Measurements from ENCODE around the gene DISP3. TPM values are rescaled to one million over a fixed set of nuclear protein-coding genes. Genes with fewer than 3 reads are reported as not detected.

The DISP3 gene
- total and polyA plus RNA-seq, 2 of the 4 experiments (the other 2 are of a cell fraction) = 0.05 TPM; not detected in 1

DNA sequence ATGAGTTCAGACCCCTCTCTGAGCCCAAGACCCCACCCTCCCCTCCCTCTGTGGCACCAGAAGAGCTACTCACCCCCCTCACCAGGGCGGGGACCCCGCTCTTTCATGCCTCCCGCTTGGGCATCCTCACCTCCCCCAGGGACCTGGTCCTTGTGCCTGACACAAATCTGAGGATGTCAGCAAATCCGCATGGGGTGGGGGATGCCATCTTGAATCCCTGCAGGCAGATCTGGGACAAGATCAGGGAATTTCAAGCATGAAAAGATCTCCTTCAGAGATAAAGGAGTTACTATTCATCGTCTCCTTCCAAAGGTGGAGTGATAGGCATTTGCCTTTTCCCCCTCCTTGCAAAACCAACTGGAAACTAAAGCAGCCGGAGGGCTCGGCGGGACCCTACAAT lies 81.1 kb downstream of the DISP3 start:
- CTCF ChIA-PET = no interaction called here

More for the DNA sequence above, 81.1 kb downstream of the DISP3 start:
- no TSS peak for BruUV-seq (replicated peaks)
- intact Hi-C loops (cut with micrococcal nuclease) = no loop called here
- Histone ChIP-seq H3K9ac (ENCODE audit: low read depth, low read length) (no peak overlapping the region), H3K36me3 (ENCODE audit: control insufficient read depth, insufficient read depth, low read length) (no peaks in the 10 kb centered on the region), H3K23ac (ENCODE audit: low read depth, low read length) (no peak overlapping the region), H4K8ac (ENCODE audit: low read depth in 2 of 2, low read length in 2 of 2) (no peak overlapping the region), H2AFZ (replicated peaks; ENCODE audit: low read length, poor library complexity) (no peak overlapping the region), H2AK9ac (replicated peaks; ENCODE audit: low read depth, low read length, poor library complexity) (no peak overlapping the region), H3K4me3 (ENCODE audit: insufficient read depth, low read depth, low read length) (no peak overlapping the region), H3K4ac (ENCODE audit: low read depth, low read length) (no peak overlapping the region), H2BK15ac (ENCODE audit: low read depth, low read length) (no peak overlapping the region), H2AK5ac (ENCODE audit: low read depth, low read length) (no peak overlapping the region), H3K79me1 (ENCODE audit: low read depth in 1 of 2, low read length in 2 of 2) (no peaks in the 10 kb centered on the region), H2BK120ac (ENCODE audit: low read depth, low read length) (no peak overlapping the region), H3K18ac (ENCODE audit: low read depth, low read length) (no peak overlapping the region), H2BK20ac (ENCODE audit: low read depth, low read length) (no peak overlapping the region), H4K91ac (ENCODE audit: insufficient read depth, low read depth, low read length) (no peak overlapping the region), H3K27me3 (ENCODE audit: control insufficient read depth, insufficient read depth, low read length) (peaks cover 5% of the 10 kb centered on the region), H3K56ac (ENCODE audit: extremely low read depth, insufficient read depth, low read length) (no peak overlapping the region), H3K4me1 (ENCODE audit: control insufficient read depth, insufficient read depth, low read length) (no peaks in the 10 kb centered on the region), H4K20me1 (ENCODE audit: insufficient read depth, low read length) (no peaks in the 10 kb centered on the region), H3K14ac (replicated peaks; ENCODE audit: low read depth, low read length) (no peak overlapping the region), H3K9me3 (ENCODE audit: control insufficient read depth, insufficient read depth, low read length) (no peaks in the 10 kb centered on the region), H3K27ac (ENCODE audit: insufficient read depth, low read length) (no peak overlapping the region), H4K5ac (ENCODE audit: low read depth, low read length) (no peak overlapping the region), H3K9me1 (ENCODE audit: insufficient read depth, low read length) (no peaks in the 10 kb centered on the region), H2BK5ac (ENCODE audit: low read depth, low read length, poor library complexity, severe bottlenecking) (no peak overlapping the region), H3K4me2 (ENCODE audit: low read depth, low read length) (no peak overlapping the region)
- dilution Hi-C loops (cut with HindIII; ENCODE audit: low sequenced_read_pairs, unreplicated experiment) = no loop called here
- no CpG with 5 or more reads among the region's 8 CpGs for WGBS, 2 experiments (ENCODE audit: extremely low coverage in 2 of 2, insufficient read length in 1 of 2)
- DNase-seq (no peak), ATAC-seq (ENCODE audit: low read depth) (no peak)
- in situ Hi-C loops (cut with MboI; ENCODE audit: low sequenced_read_pairs) = no loop called here
- TF ChIP-seq CHD1 (IDR thresholded peaks at IDR 0.05; ENCODE audit: low read depth, low read length) (no peak), USF2 (IDR thresholded peaks at IDR 0.05; ENCODE audit: low read depth, low read length) (no peak), RAD21 (IDR thresholded peaks at IDR 0.05; ENCODE audit: low read length) (no peak), NFE2L2 (IDR thresholded peaks at IDR 0.05; ENCODE audit: low read depth, low read length) (no peak), CTCF (conservative IDR thresholded peaks at IDR 0.05; ENCODE audit: low read depth, low read length) (no peak), RFX5 (IDR thresholded peaks at IDR 0.05; ENCODE audit: low read depth, low read length) (no peak), BHLHE40 (IDR thresholded peaks at IDR 0.05; ENCODE audit: low read depth, low read length) (no peak), CEBPB (IDR thresholded peaks at IDR 0.05; ENCODE audit: low read depth, low read length) (no peak), SMC3 (IDR thresholded peaks at IDR 0.05; ENCODE audit: low read depth, low read length) (no peak), RCOR1 (IDR thresholded peaks at IDR 0.05; ENCODE audit: insufficient replicate concordance, low read length) (no peak), MAFK (IDR thresholded peaks at IDR 0.05; ENCODE audit: low read depth, low read length) (no peak), MAZ (IDR thresholded peaks at IDR 0.05; ENCODE audit: borderline replicate concordance, low read depth, low read length) (no peak), FOS (IDR thresholded peaks at IDR 0.05; ENCODE audit: low read depth, low read length) (no peak), POLR2A (IDR thresholded peaks at IDR 0.05; ENCODE audit: low read depth, low read length) (no peak), MXI1 (IDR thresholded peaks at IDR 0.05; ENCODE audit: borderline replicate concordance, low read depth, low read length) (no peak)
- TF ChIP-seq, protein P1, sequence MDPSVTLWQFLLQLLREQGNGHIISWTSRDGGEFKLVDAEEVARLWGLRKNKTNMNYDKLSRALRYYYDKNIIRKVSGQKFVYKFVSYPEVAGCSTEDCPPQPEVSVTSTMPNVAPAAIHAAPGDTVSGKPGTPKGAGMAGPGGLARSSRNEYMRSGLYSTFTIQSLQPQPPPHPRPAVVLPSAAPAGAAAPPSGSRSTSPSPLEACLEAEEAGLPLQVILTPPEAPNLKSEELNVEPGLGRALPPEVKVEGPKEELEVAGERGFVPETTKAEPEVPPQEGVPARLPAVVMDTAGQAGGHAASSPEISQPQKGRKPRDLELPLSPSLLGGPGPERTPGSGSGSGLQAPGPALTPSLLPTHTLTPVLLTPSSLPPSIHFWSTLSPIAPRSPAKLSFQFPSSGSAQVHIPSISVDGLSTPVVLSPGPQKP (IDR thresholded peaks at IDR 0.05; ENCODE audit: borderline replicate concordance, low read depth, low read length) = no peak
- POLR2A ChIA-PET (ENCODE audit: unreplicated experiment) = no interaction called here

Data from IMR-90 (cell line).